Fibroblast of skin of back (primary cell): ENCODE data around the gene PNMA6E.
A peak's percentile ranks its signal among the peaks of the same experiment; 100 is the strongest.
"Not testable (repeated sequence)": the region's sequence is repeated elsewhere in the genome, so short reads cannot be mapped to it uniquely, and the experiment has no call there.

Experiments
- DNase-seq: peaks from one replicate; pipeline ENCODE4 v3.0.0-alpha.2; 2013

The PNMA6E gene

GRCh38 chrX:153407736-153408135, 6.6 kb upstream of the PNMA6E start:
- DNase-seq, result no peak

DNA sequence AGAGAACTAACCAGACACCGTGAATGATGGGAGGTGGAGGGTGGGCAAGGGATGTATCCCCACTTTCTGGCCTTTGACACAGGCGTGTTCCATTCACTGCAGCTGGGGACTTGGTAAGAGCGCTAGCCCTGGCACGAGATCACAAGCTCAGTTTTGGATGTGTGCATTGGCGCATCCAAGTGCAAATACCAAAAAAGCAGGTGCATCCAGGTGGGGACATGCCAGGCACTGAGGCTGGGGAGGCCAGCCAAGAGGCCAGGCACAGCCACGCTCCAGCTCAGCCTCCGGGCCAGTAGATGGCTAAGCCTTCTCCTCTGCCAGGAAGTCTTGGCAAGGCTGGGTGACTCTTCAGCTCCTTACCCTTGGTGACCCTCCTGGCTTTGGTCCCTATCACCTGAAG, 5.8 kb upstream of the PNMA6E start:
- DNase-seq, result no peak

DNA sequence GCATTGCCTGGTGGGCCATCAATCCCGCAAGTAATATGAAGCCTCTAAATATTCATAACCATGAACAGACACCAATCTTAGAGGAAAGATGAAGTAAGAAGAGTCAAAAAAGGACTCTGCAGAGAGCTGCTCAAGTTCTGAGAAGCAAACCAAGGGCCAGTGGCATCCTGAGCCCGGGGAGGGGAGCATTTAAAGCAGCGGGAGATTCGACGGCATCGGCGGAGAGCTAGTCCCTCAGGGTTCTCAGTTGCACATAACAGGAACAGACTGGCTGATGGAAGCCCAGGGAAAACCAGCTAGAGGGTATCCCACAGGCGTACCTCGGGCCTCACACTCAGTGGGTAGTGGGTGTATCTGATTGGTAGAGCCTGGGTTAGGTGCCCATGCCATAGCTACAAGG, 4.9 kb upstream of the PNMA6E start:
- no peak for DNase-seq

DNA sequence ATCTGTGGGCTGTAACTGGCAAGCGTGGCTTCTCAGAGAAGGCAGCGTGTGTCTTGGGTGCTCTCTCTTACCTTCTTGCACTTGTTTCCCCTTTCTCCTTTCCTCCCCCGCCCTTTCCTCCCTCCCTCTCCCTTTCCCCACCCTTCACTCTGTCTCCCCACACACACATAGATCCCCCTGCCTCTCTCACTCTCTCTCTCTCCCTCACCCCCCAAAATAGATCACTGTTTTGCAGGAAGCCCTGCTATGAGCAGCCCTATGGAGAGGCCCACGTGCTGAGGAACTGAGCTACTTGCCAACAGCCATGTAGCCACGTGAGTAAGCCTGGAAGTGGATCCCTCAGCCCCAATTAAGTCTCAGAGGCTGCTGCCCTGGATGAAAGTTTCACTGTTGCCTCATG, 4.3 kb upstream of the PNMA6E start:
- DNase-seq, result no peak

DNA sequence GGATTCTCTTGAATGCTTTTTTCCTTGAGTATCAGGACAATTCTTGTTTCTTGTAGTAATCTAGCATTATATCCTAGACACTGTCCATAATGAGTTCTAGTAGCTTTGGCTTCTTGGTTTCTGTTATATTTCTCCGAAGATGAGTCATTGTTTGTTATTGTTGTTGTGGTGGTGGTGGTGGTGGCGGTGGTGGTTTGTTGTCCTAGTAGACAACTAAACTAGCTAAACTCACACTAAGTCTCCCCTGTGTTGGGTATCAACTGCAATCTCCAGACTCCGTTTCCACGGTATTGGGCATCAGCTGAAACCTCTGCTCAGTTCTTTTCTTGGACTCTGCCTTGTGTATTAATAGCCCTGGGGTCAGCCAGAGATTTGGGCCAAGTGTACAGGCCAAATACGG, 3.2 kb upstream of the PNMA6E start:
- DNase-seq, result not testable (repeated sequence)

DNA sequence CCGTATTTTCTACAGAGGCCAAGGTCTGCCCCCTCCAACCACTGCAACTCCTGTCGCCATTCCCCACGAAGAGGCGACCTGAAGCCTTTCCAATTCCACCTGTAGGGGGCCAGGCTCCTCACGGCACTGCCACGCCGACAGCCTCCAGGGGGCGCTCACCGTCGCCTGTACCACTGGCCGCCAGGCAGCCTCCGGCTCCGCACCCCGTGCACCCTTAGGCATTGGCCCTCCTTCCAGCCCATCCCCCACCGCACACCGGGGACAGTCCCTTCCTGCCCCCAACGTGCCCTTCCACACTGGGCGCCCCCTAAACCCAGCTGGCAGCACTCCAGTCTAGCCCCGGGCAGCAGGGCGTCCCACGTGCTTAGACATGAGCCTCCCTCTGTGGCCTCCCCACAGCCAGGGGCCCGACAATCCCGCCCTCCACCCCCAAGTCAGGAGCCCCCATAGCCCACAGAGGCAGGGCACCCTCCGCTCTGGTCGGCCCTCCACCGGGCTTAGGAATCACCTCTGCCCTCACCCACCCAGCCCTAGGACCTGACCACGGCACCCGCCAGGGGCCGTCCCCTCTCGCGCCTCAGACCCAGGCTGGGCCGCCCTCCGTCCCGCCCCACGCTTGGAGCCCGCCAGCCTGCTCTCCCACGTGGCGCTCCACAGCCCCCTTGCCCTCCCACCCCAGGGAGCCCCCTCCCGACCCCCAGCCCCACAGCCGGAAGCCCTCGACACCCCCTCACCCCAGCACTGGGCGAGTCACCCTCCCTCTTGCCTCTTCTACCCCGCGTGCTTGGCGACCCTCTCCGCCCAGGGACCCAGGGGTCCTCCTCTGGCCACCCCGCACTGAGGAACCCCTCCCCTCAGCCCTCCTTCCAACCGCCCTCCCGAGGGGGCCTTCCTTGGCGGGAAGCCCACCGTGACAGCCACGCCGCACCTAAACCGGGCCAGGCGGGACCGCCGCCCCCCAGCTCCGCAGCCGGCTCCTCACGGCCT, 711 bp downstream of the PNMA6E start:
- peak; percentile 9 for DNase-seq

GRCh38 chrX:153398275-153398960, 2.7 kb downstream of the PNMA6E start:
- DNase-seq, result no peak

DNA sequence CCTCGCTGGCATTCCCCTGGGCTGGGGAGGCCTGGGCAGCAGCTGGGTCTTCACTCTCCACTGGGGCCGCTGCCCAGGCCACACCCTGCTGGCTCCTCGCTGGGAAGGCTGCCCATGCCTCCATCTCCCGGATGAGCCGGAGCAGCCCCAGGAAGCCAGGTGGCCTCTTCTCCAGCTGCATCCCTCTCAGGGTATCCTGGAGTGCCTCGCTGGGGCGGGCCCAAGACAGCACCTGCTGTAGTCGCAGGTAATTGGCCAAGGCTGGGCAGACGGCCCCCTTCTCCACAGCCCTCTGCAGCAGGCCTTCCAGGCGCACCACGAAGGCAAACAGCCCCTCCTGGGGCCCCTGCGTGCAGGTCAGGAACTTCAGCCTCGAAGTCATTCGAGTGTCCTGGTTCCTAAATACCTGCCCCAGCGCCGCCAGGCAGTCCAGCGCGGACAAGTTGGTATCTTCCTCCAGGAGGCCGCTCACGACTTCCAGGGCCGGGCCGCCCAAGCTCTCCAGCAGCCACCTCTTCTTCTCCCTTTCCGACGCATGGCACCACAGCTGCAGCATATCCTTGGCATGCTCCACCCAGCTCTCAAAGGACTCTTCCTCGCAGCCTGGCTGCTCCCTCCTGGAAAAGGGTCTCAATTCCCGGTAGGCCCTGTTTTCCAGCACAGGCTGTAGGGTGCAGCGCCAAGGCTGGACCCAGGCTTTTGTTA, 3.7 kb downstream of the PNMA6E start:
- DNase-seq, result no peak

DNA sequence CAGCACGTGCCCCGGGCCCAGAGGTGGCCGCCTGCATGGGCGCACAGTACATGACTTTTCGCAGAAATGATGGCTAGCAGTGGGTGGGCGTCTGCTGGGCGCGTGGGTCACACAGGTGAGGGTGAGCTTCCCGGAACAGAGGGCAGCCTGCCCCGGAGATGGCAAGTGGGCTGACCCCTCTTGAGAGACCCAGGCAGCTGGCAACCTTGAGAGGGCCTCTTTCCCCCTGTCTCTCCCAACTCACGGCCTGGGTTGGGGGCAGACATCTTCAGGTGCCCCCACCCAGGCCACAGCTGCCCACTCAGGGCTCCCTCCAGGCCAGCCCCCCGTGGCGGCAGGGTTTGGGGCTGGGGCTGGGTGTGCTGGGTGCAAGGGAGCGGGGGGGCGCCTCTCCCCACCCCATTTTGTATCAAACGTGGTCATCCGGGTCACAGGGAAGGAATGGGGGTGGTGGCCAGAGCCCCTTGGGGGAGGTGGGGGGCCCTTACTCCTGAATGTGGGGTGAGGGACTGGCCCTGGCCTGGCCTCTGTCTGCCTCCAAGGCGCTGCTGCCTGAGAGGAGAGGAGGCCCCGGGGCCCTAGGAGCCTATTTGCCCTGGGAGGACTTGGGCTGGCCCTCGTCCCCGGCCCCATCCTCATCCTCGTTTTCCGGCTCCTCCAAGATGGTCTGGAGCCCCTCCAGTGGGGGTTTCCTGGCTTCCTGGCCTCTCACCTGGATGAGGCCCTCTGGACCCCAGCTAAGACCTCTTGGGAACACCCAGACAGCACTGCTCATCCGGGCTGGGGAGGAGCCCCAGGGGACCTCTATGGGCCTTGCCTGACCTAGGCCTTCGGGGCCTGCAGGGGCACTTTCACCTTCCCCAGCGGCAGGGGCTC, 4.6 kb downstream of the PNMA6E start:
- DNase-seq, result no peak

DNA sequence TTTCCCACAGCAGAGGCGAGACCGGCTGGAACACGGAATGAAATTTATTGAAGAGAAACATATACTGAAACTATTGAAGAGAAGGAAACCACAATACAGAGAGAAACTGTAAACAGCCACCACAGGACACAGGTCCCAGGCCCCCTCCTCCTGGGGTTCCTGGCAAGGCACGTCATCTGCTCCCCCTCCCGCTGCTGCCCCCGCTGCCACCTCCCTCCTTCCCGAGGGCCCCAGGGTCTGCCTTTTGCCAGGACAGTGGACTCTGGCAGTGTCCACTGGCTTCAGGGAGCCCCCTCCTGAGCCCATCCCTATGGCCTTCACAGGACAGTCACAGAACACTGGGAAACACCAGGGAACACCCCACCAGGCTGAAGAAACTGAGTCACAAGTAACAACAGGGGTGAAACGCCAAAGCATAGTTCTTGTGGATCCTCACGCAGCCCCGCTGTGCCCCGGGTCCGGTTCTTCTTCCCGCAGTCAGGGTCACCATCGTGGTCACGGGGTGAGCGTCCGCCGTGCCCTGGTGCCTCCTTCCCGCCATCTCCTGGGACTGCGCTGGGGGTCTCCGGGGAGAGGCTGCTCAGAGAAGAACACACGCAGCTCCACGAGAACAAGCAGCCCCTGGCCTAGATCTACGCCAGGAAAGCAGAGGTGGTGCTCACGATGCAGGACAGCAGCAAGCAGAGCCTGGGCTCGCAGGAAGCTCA, 5.4 kb downstream of the PNMA6E start:
- no peak for DNase-seq

DNA sequence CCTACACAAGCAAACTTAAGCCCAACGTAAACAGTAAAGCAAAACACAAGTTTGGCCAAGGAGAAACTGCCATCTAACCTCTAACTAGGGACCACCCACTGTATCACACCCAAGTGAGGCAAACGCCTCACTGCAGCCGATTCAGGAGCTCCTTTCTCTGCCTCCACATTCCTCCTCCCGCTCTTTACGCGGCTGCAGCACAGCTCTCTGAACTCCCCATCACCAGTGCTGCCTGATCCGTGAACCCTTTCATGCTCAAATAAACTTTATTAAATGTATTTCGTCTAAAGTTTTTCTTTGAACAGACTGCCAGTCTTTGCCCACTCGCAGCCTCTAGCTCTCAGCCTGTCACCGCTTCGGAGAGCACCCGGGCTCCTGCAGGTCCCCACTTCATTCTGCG, 6.5 kb downstream of the PNMA6E start:
- no peak for DNase-seq

- no peak for DNase-seq
Observed at GRCh38 chrX:153392642-153393321, 8.4 kb downstream of the PNMA6E start.

- not testable (repeated sequence) for DNase-seq
Observed at GRCh38 chrX:153389460-153389768, 11.7 kb downstream of the PNMA6E start.

DNA sequence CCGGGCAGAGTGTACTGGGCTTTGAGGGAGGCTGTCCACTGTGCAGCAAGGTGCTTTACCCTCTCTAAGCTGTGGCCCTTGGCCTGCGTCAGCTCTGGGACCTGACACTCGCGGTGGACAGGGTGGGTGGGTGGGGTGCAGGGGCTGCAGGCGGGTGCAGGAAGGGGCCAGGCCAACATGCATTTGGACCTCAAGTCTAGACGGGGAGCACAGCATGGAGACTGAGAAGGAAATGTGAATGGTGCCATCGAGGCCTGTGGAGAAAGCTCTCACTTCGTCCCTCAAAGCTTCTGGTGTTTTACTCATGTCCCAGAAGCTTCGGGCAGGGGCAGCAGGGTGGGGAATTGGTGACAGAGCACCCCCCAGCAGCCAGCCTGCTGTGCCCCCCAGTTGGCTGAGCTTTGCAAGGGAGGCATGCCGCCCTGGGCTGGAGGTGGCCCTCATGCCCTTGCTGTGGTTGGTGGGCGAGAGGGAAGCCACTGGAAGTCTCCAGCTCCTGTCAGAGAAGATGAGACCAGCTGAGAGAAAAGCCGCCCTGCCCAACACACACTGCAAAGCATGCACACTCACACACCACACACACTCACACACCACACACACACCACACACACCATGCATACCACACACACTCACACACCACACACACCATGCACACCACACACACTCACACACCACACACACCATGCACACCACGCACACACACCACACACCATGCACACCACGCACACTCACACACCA, 12.3 kb downstream of the PNMA6E start:
- DNase-seq, result no peak

DNA sequence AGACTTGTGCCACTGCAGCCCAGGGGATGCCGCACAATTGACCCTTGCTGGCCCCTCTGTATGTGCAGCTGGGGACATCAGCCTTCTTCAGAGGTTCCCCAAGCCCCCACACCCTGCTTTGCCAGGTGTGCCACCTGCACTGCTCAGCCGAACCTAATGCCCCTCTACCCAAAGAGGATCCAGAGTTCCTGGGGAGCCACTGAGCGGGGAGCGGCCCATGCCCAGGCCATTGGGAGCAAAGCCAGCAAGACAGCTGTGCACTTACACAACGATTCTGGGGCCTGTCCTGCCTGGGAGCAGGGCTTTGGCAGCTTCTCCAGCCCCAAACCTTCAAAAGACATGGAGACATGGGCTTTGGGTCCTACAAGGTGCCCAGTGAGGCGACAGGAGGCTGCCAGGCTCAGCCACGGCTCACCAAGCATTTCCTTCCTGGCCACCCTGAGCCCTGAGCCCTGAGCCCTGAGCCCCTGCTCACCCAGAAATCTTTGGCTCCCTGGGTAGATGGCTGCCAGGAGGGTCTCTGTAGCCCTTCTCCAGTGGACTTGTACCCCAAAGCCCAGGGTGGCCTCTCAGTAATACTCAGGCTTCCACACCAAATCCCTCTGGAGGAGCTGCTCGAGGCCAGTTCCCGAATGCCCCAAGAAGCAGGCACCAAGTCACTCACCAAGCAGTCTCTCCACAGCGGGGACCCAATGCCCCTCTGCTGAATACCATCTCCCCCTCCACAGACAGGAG, 13.0 kb downstream of the PNMA6E start:
- no peak for DNase-seq

DNA sequence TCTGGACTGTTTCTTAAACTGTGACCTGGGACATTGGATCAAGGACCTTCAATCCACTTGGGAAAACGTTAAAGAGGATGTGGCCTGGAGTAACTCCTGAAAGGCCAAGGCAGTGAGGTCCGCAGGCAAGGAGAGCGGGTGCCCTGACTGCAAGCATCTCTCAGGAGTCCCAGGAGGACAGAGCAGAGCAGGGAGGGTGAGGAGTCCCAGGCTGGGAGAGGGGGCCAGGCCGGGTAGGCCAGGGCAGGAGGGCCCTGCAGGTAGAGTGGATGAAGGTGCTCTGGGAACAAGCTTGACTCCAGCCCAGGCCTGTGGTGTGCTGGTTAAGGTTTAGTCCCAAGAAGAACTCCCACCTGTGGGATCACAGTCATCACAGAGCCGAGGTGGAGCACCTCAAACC, 13.8 kb downstream of the PNMA6E start:
- no peak for DNase-seq

- no peak for DNase-seq
Observed at GRCh38 chrX:153386097-153386496, 15.1 kb downstream of the PNMA6E start.

DNA sequence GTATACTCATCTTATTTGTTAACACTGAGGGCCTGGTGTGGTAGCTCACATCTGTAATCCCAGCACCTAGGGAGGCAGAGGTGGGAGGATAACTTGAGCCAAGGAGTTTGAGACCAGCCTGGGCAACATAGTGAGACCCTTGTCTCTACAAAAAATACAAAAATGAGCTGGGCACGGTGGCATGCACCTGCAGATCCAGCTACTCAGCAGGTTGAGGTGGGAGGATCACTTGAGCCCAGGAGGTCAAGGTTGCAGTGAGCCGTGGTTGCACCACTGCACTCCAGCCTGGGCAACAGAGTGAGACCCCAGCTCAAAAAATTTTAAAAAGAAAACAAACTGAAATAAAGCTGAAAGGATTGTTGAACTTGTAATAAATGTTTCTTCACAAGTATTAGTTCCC, 16.2 kb downstream of the PNMA6E start:
- DNase-seq, result not testable (repeated sequence)

DNA sequence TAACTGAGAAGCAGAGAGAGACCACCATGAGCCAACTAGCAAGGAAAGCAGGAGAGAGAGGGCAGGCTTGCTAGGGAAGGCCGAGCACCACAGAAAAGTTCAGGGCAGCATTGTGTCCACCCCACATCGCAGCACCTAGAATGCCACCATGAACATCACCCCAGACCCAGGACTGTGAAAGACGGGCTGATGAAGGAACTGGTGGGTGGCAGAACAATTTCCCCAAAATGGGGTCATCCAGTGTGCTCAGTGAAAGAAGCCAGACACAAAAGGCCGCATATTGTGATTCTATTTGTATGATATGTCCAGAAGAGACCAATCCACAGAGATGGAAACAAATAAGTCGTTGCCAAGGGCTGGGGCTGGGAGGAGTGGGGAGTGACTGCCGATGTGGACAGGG, 16.8 kb downstream of the PNMA6E start:
- no peak for DNase-seq
